HG02970 (cell line): ENCODE results near the gene EIF5A.

Experiments
- ATAC-seq: cut with Tn5 transposase; IDR thresholded peaks from one replicate; pipeline ENCODE4 v1.9.1; 2021; ENCODE audit warnings: mild to moderate bottlenecking, moderate library complexity, moderate number of reproducible peaks; ENCODE audit not compliant: unreplicated experiment, low FRiP score

Gene EIF5A

DNA sequence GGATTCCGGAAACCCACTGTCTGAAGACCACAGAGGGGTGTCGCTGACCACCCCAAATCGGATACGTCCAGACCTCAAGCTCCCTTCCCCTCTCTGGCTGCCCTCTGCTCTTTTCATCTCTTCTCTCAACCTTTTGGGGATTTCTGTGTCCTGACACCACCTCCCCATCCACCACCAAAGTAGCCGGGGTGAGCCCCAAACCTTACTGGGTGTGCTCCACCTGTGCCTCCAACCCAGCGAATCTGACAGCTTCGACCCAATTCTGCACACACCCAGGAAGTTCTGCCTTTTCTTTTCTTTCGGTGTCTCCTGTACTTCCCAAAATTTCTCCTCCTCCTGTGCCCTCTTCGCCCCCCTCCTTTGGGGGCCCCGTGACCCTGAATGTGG lies 45.1 kb downstream of the EIF5A start:
- ATAC-seq = no peak

DNA sequence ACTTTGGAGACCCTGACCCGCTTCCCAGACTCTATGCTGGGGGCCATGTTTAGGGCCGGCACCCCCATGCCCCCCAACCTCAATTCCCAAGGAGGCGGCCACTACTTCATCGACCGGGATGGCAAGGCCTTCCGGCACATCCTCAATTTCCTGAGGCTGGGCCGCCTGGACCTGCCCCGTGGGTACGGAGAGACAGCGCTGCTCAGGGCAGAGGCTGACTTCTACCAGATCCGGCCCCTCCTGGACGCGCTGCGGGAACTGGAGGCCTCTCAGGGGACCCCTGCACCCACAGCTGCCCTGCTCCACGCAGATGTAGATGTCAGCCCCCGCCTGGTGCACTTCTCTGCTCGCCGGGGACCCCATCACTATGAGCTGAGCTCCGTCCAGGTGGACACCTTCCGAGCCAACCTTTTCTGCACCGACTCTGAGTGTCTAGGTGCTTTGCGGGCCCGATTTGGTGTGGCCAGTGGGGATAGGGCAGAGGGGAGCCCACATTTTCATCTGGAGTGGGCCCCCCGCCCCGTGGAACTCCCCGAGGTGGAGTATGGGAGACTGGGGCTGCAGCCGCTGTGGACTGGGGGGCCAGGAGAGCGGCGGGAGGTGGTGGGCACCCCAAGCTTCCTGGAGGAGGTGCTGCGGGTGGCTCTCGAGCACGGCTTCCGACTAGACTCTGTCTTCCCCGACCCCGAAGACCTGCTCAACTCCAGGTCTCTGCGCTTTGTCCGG lies 45.6 kb downstream of the EIF5A start:
- no peak for ATAC-seq

DNA sequence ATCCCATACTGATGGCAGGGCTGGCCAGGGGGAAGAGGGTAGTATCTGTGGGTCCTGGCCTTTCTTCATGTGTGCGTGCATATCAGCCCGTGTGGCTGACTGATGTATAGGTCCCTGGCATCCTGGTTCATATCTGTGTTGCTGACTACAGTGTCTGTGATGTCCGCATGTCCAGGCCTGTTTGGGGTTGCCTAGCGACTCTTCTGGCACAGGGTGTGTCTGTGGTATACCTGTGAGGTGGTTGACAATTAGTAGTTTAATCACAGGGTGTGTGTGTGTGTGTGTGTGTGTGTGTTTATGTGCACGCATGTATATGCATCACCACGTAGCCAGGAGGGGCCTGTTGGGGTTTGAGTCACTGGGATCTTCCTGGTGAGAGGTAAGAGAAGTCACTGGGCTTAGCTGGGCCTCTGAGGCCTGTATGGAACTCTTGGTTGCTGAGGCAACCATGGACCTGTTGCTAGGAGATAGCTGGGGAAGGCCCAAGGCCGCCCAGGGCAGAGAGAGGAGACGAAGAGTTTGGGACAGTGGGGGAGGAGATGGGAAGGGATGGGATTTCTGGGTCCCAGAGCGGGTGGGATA lies 46.9 kb downstream of the EIF5A start:
- no peak for ATAC-seq

DNA sequence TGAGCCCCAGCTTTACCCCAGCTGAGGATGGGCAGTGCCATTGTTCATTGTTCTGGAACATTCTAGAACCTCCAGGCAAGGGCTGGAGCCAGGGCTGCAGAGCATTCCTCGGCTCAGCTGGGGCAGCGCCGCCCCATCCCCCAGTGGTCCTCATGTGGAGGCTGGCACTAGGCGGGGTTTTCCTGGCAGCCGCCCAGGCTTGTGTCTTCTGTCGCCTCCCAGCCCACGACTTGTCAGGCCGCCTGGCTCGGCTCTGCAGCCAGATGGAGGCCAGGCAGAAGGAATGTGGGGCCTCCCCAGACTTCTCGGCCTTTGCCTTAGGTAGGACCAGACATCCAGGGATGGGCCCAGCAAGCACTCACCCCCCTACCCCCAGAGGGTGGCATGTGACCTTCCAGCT lies 47.6 kb downstream of the EIF5A start, which contains the start of gene TMEM95:
TMEM95 (plus strand) TSS at position 104 of the 400 bp plus-strand sequence; CDS start at position 153, 49 bp downstream.
- no peak for ATAC-seq

DNA sequence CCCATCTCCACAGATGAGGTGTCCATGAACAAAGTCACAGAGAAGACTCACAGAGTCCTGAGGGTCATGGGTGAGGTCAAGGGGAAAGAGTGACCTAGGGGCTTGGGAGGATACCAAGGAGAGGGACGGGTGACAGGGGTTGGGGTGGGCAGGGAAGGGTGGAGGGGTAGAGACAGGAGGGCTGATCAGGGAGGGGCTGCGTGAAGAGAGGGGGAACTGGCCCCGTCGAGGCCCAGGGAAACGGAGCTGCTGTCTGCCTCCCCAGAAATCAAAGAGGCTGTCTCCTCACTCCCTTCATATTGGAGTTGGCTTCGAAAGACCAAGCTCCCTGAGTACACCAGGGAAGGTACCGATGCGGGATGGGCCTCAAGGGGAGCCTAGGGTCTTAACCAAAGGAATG lies 48.1 kb downstream of the EIF5A start:
- ATAC-seq = no peak

DNA sequence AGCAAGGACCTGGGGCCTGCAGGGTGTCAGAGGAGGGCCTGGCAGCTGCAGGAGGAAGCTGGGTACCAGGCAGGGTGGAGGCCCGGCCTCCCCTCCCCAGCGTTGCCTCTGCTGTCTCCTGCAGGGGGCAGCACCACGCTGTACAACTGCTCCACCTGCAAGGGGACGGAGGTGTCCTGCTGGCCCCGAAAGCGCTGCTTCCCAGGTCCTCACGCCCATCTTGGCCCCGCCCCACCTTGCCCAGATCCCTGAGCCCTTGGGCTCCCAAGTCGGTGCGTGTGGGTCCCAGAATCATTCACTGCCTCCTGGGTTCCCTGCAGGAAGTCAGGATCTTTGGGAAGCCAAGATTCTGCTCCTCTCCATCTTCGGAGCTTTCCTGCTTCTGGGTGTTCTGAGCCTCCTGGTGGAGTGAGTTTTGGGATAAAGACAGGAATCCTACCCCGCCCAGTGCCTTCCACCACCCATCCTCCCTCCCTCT lies 48.7 kb downstream of the EIF5A start:
- no peak for ATAC-seq

DNA sequence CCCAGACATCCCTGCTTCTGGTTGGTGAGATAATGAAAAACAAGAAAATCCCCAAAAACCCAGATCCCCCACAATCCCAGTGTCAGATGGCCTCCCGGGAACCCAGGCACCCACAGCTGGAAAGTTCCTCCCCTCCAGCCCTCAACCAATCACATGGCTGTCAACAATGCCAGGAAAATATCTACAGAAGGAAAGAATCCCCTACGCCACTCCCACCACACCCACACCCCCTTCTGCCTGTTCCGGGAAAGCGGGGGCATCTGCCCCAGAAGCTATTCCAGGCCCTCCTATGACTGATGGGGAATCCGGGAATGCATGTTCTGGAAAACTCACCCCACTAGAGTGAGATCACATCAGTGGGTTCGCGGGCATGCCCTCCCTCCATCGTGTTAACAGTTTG lies 49.3 kb downstream of the EIF5A start:
- ATAC-seq = no peak

DNA sequence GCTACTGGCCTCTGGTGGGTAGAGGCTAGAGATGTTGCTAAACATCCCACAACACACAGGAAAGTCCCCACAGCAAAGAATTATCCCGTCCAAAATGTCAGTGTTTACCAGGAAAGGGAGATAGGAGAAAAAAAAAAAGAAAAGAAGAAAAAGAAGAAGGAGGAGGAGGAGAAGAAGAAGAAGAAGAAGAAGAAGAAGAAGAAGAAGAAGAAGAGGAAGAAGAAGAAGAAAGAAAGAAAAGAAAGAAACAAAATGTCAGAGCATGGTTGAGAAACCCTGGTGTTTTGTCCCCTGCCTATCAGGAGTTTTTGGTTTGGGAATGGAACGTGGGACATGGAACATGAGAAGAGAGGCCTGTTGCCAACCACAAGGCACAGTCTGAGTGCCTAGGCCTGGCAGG lies 50.0 kb downstream of the EIF5A start:
- no peak for ATAC-seq

DNA sequence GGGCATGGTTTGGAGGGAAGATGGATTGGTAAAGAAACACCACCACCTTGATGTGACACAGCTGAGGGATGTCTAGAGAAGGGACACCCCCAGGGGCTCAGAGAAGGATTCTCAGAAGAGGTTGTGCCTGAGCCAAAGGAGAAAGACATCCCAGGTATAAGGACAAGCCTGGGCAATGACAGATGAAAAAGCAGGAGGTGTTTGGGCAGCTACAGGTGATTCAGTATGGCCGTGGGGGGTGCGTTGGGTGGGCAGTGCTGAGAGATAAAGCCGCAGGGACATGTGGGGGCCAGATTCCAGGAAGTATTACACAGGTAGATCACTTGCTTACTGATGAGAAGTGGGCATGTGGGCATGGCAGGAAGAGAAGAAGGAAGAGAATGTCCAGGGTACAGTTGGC lies 54.5 kb downstream of the EIF5A start:
- no peak for ATAC-seq
